Epithelial cell of esophagus (primary cell): ENCODE data around the gene PFKP.

Experiments used
- DNase-seq: peaks from one replicate; pipeline ENCODE4 v3.0.0; 2010; ENCODE audit warnings: low read depth
- H3K4me3 ChIP-seq: 2 replicates; pipeline ENCODE4 v1.5.1; 2011; ENCODE audit warnings: mild to moderate bottlenecking, low read length, control low read depth
- CTCF ChIP-seq: IDR thresholded peaks from 2 replicates; pipeline ENCODE4 v1.5.1; 2011; ENCODE audit warnings: low read depth, mild to moderate bottlenecking, low read length, control low read depth, inconsistent platforms; ENCODE audit not compliant: insufficient read depth; ENCODE audit errors: missing control alignments

The PFKP gene

GRCh38 chr10:3150961-3151360 lies 83.6 kb downstream of the PFKP start:
- TF ChIP-seq CTCF, result no peak
- no peak for DNase-seq
- H3K4me3 ChIP-seq, result no peak overlapping the region

- no peak overlapping the region for H3K4me3 ChIP-seq
- DNase-seq, result no peak
- no peak for TF ChIP-seq CTCF
These were observed 84.7 kb downstream of the PFKP start for GRCh38 chr10:3151889-3152565.

DNA sequence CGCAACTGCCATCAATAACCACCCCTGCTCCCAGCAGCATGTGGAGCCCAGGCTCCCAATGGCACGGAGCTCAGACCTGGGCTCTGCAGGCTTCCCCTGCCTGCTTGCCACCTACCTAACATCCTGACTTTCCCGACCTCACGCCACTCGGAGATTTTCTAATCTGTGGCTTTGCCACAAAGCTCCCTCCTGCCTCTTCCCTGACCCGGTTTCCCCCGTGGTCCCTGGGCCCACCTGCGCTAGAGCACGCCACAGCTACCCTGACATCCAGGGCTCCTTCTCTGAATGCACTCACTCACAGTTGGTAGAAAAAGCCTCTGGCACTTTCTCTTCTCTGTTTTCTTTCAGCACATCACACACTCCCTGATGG lies 85.2 kb downstream of the PFKP start:
- H3K4me3 ChIP-seq, result no peak overlapping the region
- DNase-seq, result no peak
- TF ChIP-seq CTCF, result no peak

- TF ChIP-seq CTCF, result no peak
- DNase-seq, result no peak
- H3K4me3 ChIP-seq, result no peak overlapping the region
These were observed 87.3 kb downstream of the PFKP start for GRCh38 chr10:3154666-3155065.

DNA sequence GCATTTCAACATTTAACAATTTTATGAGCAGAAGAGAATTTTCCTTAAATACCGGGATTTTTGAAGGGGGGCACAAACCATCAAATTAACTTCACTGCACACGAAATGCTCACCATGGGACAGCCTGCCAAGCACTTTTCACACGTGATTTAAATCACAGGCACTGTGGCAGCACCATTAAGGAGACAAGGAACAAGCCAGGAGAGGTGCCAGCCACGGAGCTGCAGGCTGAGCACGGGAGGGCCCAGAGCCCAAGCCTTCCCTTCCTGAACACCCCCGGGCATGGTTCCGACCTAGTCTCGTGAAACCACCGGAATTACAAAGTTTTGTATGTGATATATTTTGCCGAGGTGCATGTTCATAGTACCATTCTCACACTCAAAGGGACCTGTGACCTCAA lies 91.8 kb downstream of the PFKP start:
- no peak for TF ChIP-seq CTCF
- DNase-seq, result no peak
- no peak overlapping the region for H3K4me3 ChIP-seq

- TF ChIP-seq CTCF, result peak; percentile 17
- DNase-seq, result no peak
- H3K4me3 ChIP-seq, result no peak overlapping the region
These were observed 95.2 kb downstream of the PFKP start for GRCh38 chr10:3162533-3162932.

DNA sequence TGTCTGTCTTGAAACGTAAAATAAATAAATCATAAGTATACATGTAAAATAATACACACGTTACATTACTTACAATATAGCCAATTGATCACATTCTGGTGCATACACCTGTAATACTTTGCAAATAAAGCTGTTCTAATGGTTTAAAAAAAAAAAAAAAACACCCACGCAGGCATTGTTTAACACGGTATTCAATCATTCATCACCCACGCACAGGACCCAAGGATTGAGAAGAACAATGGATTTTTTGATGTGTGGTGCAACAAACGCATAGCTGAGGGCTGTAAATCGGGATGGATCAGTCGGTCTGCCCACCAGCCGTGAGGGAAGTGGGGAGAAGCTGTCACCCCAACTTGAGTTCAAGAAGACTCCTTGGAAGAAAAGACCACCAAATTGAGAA lies 96.5 kb downstream of the PFKP start:
- no peak overlapping the region for H3K4me3 ChIP-seq
- no peak for DNase-seq
- TF ChIP-seq CTCF, result no peak
